PC-3 (cell line): ENCODE results near the gene SHOC1. TPM values are rescaled to one million over a fixed set of nuclear protein-coding genes. Genes with fewer than 3 reads are reported as not detected.
"Not testable (repeated sequence)": the region's sequence is repeated elsewhere in the genome, so short reads cannot be mapped to it uniquely, and the experiment has no call there.

ENCODE experiments used
- ATAC-seq: fragments of 200-7000 bp; cut with Tn5 transposase; 2 replicates; pipeline ENCODE4 v1.9.1; 2020; ENCODE audit warnings: mild to moderate bottlenecking, moderate library complexity
- BruUV-seq: library from RNA; stranded (reverse); fragments of 400-500 nt; replicated peaks from 2 replicates; lab custom pipeline; 2021; lab: Mats Ljungman, UMichigan
- CTCF ChIA-PET: fragments of 300-600 bp; sonication (Branson Sonifier 250); formaldehyde crosslinking; loops from one replicate; lab custom pipeline; 2022; ENCODE audit warnings: antibody characterized with exemption; lab: Charles Lee
- POLR2A ChIA-PET: fragments of 300-600 bp; sonication (Branson Sonifier 250); formaldehyde crosslinking; loops from one replicate; lab custom pipeline; 2022; ENCODE audit warnings: antibody characterized with exemption; ENCODE audit not compliant: unreplicated experiment; lab: Charles Lee
- DNase-seq: peaks from one replicate; pipeline ENCODE4 v3.0.0-alpha.2; 2015
- H2AFZ ChIP-seq: fragments of 300-600 bp; sonication (generic); 2 replicates; pipeline ENCODE4 v1.6.0; 2016; ENCODE audit warnings: antibody characterized with exemption, low read length
- H3F3A ChIP-seq: fragments of 300-600 bp; sonication (generic); one replicate; pipeline ENCODE4 v1.6.0; 2017; ENCODE audit warnings: antibody characterized with exemption, low read length, control low read depth, mild to moderate bottlenecking; ENCODE audit not compliant: unreplicated experiment
- H3K27ac ChIP-seq: fragments of 300-600 bp; sonication (generic); 2 replicates; pipeline ENCODE4 v1.5.1; 2016; ENCODE audit warnings: mild to moderate bottlenecking, low read length
- H3K27me3 ChIP-seq: fragments of 300-600 bp; sonication (generic); 2 replicates; pipeline ENCODE4 v1.6.1; 2016; ENCODE audit warnings: low read length, mixed read lengths
- H3K36me3 ChIP-seq: fragments of 300-600 bp; sonication (generic); 2 replicates; pipeline ENCODE4 v1.6.1; 2016; ENCODE audit warnings: low read depth, mixed run types, low read length, mixed read lengths
- H3K4me1 ChIP-seq: fragments of 300-600 bp; sonication (generic); 2 replicates; pipeline ENCODE4 v1.5.1; 2016; ENCODE audit warnings: low read length; ENCODE audit not compliant: insufficient read depth
- H3K4me2 ChIP-seq: fragments of 300-600 bp; sonication (generic); 2 replicates; pipeline ENCODE4 v1.6.0; 2016; ENCODE audit warnings: low read length
- H3K4me3 ChIP-seq: fragments of 300-600 bp; sonication (generic); 2 replicates; pipeline ENCODE4 v1.5.1; 2016; ENCODE audit warnings: mild to moderate bottlenecking, low read length, mixed read lengths
- H3K79me2 ChIP-seq: fragments of 300-600 bp; sonication (generic); 2 replicates; pipeline ENCODE4 v1.6.1; 2017; ENCODE audit warnings: low read length, mixed read lengths
- H3K9ac ChIP-seq: fragments of 300-600 bp; sonication (generic); 2 replicates; pipeline ENCODE4 v1.6.0; 2016; ENCODE audit warnings: mild to moderate bottlenecking, low read length
- H3K9me2 ChIP-seq: fragments of 300-600 bp; sonication (generic); replicated peaks from 2 replicates; pipeline ENCODE4 v1.6.1; 2016; ENCODE audit warnings: mixed run types, low read length, mixed read lengths
- H3K9me3 ChIP-seq: fragments of 300-600 bp; sonication (generic); 2 replicates; pipeline ENCODE4 v1.6.1; 2016; ENCODE audit warnings: low read length, mixed read lengths
- H4K20me1 ChIP-seq: fragments of 300-600 bp; sonication (generic); 2 replicates; pipeline ENCODE4 v1.6.1; 2016; ENCODE audit warnings: low read length, mixed read lengths
- CTCF ChIP-seq: fragments of 300-600 bp; sonication (generic); conservative IDR thresholded peaks from 2 replicates; pipeline ENCODE4 v1.5.1; 2017; ENCODE audit warnings: antibody characterized with exemption, low read depth, mild to moderate bottlenecking, low read length
- EZH2 ChIP-seq: fragments of 300-600 bp; sonication (generic); IDR thresholded peaks from one replicate; pipeline ENCODE4 v1.6.1; 2017; ENCODE audit warnings: antibody characterized with exemption, mild to moderate bottlenecking, low read length; ENCODE audit not compliant: unreplicated experiment
- EZH2phosphoT487 ChIP-seq: fragments of 300-600 bp; sonication (generic); IDR thresholded peaks from 2 replicates; pipeline ENCODE4 v1.6.1; 2018; ENCODE audit warnings: mild to moderate bottlenecking, antibody characterized with exemption, low read length, borderline replicate concordance
- intact Hi-C: fragments of 100-400 bp; cut with micrococcal nuclease; formaldehyde crosslinking; loops from 2 replicates; pipeline ENCODE4 v1.9.0; 2023
- total RNA-seq: library from RNA; depleted of rRNA; stranded (reverse); fragments of >200 nt; gene quantifications from 2 replicates; pipeline ENCODE4 v1.2.3, GENCODE V29; 2014

SHOC1 gene
- total RNA-seq, 1 experiment from 2014 or later, result 0.18 TPM

- TF ChIP-seq CTCF, result no peak
- no peak for TF ChIP-seq EZH2
- TF ChIP-seq EZH2phosphoT487, result no peak
- Histone ChIP-seq H3K27ac (no peak overlapping the region), H2AFZ (no peak overlapping the region), H3K4me1 (peaks cover 18% of the 10 kb centered on the region), H3K9ac (no peak overlapping the region), H3K4me3 (no peak overlapping the region), H3K9me3 (no peaks in the 10 kb centered on the region), H3K4me2 (no peak overlapping the region), H4K20me1 (no peaks in the 10 kb centered on the region), H3K27me3 (no peaks in the 10 kb centered on the region), H3K9me2 (no peaks in the 10 kb centered on the region), H3K36me3 (no peaks in the 10 kb centered on the region), H3F3A (no peaks in the 10 kb centered on the region), H3K79me2 (no peaks in the 10 kb centered on the region)
- ChIA-PET CTCF (no interaction called here), POLR2A (no interaction called here)
- no TSS peak for BruUV-seq
- intact Hi-C loops, result no loop called here
- DNase-seq (no peak), ATAC-seq (no peak)
These were observed 16.2 kb upstream of the SHOC1 start for GRCh38 chr9:111810908-111811307.

GRCh38 chr9:111810415-111810814 lies 15.7 kb upstream of the SHOC1 start:
- peaks cover 21% of the 10 kb centered on the region for H3K4me1 ChIP-seq
- H3K9me3 ChIP-seq, H3K79me2 ChIP-seq, CTCF ChIA-PET, H3K36me3 ChIP-seq, H3F3A ChIP-seq, H3K9ac ChIP-seq, H2AFZ ChIP-seq, intact Hi-C loops, H4K20me1 ChIP-seq, BruUV-seq, DNase-seq, H3K4me3 ChIP-seq, H3K27me3 ChIP-seq, ATAC-seq, H3K9me2 ChIP-seq, H3K27ac ChIP-seq, H3K4me2 ChIP-seq, POLR2A ChIA-PET: not testable (repeated sequence)

- H3K9ac ChIP-seq, result peak overlapping the region; percentile 88
- DNase-seq (no peak), ATAC-seq (no peak)
- no TSS peak for BruUV-seq
- no peaks in the 10 kb centered on the region for H4K20me1 ChIP-seq
- no peaks in the 10 kb centered on the region for H3K79me2 ChIP-seq
- H3K4me3 ChIP-seq, result no peak overlapping the region
- H3K9me2 ChIP-seq, result no peaks in the 10 kb centered on the region
- no peaks in the 10 kb centered on the region for H3K36me3 ChIP-seq
- no peaks in the 10 kb centered on the region for H3K27me3 ChIP-seq
- TF ChIP-seq CTCF, result no peak
- TF ChIP-seq EZH2, result no peak
- TF ChIP-seq EZH2phosphoT487, result no peak
- no peak overlapping the region for H2AFZ ChIP-seq
- no peak overlapping the region for H3K4me2 ChIP-seq
- peak overlapping the region; percentile 99 for H3K27ac ChIP-seq
- peaks cover 27% of the 10 kb centered on the region for H3K4me1 ChIP-seq
- CTCF ChIA-PET, result no interaction called here
- H3F3A ChIP-seq, result peaks cover 8% of the 10 kb centered on the region
- intact Hi-C loops, result loop anchor here (2.0 to 5.0 kb wide), 2 partner anchors 45 to 90 kb away; partner anchors contain the start of gene UGCG
- POLR2A ChIA-PET, result no interaction called here
- no peaks in the 10 kb centered on the region for H3K9me3 ChIP-seq
These were observed 12.5 kb upstream of the SHOC1 start for GRCh38 chr9:111807197-111807596.
